ENCODE data around the gene NRXN3.

DNA sequence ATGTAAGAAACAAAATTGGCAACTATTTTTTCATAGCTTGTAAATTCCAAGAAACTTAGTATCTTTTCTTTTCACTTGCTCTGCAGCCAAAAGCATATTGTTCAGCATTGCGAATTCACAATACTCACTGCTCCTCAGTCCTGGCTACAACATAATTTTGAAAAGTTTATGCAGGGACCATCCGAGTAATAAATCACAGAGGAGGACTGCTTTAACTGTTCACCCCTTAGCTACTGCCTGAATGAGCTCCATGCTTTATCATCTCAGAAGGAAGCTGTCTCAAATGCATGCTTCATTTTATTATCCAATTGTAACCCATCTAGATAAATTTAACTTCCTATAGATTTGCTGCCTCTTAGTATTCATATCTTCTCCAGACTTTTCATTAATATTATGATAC is 1213.3 kb downstream of the NRXN3 start:
- no peak for TF ChIP-seq EZH2 (IDR thresholded peaks at IDR 0.05; ENCODE audit: borderline replicate concordance, low read length)
- TF ChIP-seq, protein P1, sequence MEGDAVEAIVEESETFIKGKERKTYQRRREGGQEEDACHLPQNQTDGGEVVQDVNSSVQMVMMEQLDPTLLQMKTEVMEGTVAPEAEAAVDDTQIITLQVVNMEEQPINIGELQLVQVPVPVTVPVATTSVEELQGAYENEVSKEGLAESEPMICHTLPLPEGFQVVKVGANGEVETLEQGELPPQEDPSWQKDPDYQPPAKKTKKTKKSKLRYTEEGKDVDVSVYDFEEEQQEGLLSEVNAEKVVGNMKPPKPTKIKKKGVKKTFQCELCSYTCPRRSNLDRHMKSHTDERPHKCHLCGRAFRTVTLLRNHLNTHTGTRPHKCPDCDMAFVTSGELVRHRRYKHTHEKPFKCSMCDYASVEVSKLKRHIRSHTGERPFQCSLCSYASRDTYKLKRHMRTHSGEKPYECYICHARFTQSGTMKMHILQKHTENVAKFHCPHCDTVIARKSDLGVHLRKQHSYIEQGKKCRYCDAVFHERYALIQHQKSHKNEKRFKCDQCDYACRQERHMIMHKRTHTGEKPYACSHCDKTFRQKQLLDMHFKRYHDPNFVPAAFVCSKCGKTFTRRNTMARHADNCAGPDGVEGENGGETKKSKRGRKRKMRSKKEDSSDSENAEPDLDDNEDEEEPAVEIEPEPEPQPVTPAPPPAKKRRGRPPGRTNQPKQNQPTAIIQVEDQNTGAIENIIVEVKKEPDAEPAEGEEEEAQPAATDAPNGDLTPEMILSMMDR (IDR thresholded peaks at IDR 0.05; ENCODE audit: low read length) = no peak

Measured in OCI-LY1 (cell line).